A673 (cell line): Measurements from ENCODE around the gene ABCA13. TPM values are rescaled to one million over a fixed set of nuclear protein-coding genes. Genes with fewer than 3 reads are reported as not detected.
"Not testable (repeated sequence)": the region's sequence is repeated elsewhere in the genome, so short reads cannot be mapped to it uniquely, and the experiment has no call there.

Experiments
- BruUV-seq: library from RNA; stranded (reverse); fragments of 400-500 nt; replicated peaks from 2 replicates; lab custom pipeline; 2021; lab: Mats Ljungman, UMichigan
- CTCF ChIA-PET: fragments of 300-600 bp; sonication (Branson Sonifier 250); formaldehyde crosslinking; loops from one replicate; lab custom pipeline; 2022; ENCODE audit warnings: antibody characterized with exemption; lab: Charles Lee
- POLR2A ChIA-PET: fragments of 300-600 bp; sonication (Branson Sonifier 250); formaldehyde crosslinking; loops from one replicate; lab custom pipeline; 2022; ENCODE audit warnings: antibody characterized with exemption; ENCODE audit not compliant: low non-redundant PET; lab: Charles Lee
- DNase-seq: peaks from one replicate; pipeline ENCODE4 v3.0.0-alpha.2; 2015; ENCODE audit warnings: low spot score
- H3K27ac ChIP-seq: fragments of 200-600 bp; sonication (generic); 2 replicates; pipeline ENCODE4 v1.5.1; 2016; ENCODE audit warnings: mixed run types, low read depth, mild to moderate bottlenecking, mixed read lengths, antibody characterized with exemption, low read length; ENCODE audit not compliant: poor library complexity, severe bottlenecking
- H3K27me3 ChIP-seq: fragments of 200-600 bp; sonication (generic); replicated peaks from 2 replicates; pipeline ENCODE4 v1.6.1; 2017; ENCODE audit warnings: mixed run types, low read depth, mild to moderate bottlenecking, mixed read lengths, antibody characterized with exemption, low read length; ENCODE audit not compliant: insufficient read depth, poor library complexity
- H3K36me3 ChIP-seq: fragments of 200-600 bp; sonication (generic); 2 replicates; pipeline ENCODE4 v1.6.1; 2016; ENCODE audit warnings: mixed run types, mild to moderate bottlenecking, mixed read lengths, antibody characterized with exemption, low read length; ENCODE audit not compliant: insufficient read depth, poor library complexity, severe bottlenecking
- H3K4me1 ChIP-seq: fragments of 200-600 bp; sonication (generic); 2 replicates; pipeline ENCODE4 v1.6.1; 2017; ENCODE audit warnings: mixed run types, mild to moderate bottlenecking, mixed read lengths, antibody characterized with exemption, low read length; ENCODE audit not compliant: insufficient read depth, poor library complexity, severe bottlenecking
- H3K4me3 ChIP-seq: fragments of 200-600 bp; sonication (generic); 2 replicates; pipeline ENCODE4 v1.5.1; 2016; ENCODE audit warnings: low read depth, mixed run types, mild to moderate bottlenecking, mixed read lengths, low read length; ENCODE audit not compliant: poor library complexity, severe bottlenecking
- H3K9me3 ChIP-seq: fragments of 200-600 bp; sonication (generic); 2 replicates; pipeline ENCODE4 v1.6.1; 2016; ENCODE audit warnings: mixed run types, low read depth, mild to moderate bottlenecking, mixed read lengths, antibody characterized with exemption, low read length; ENCODE audit not compliant: poor library complexity, severe bottlenecking
- CTCF ChIP-seq: fragments of 300-800, 200-600 bp; sonication (generic); conservative IDR thresholded peaks from 2 replicates; pipeline ENCODE4 v1.5.1; 2017; ENCODE audit warnings: low read depth, mild to moderate bottlenecking, antibody characterized with exemption, low read length, moderate library complexity, mixed read lengths
- EZH2 ChIP-seq: fragments of 200-600 bp; sonication (generic); IDR thresholded peaks from 2 replicates; pipeline ENCODE4 v1.6.1; 2017; ENCODE audit warnings: borderline replicate concordance, low read depth, mild to moderate bottlenecking, mixed read lengths, antibody characterized with exemption, low read length; ENCODE audit not compliant: poor library complexity, severe bottlenecking
- intact Hi-C: fragments of 100-400 bp; cut with micrococcal nuclease; formaldehyde crosslinking; loops from one replicate; pipeline ENCODE4 v1.10.0; 2022; ENCODE audit not compliant: unreplicated experiment
- total RNA-seq: library from RNA; stranded (reverse); gene quantifications from 2 replicates; pipeline ENCODE4 v1.2.3, GENCODE V29; 2021

Gene ABCA13
- total RNA-seq, 1 experiment from 2014 or later = 15.6 TPM

GRCh38 chr7:48193421-48193820 lies 22.2 kb downstream of the ABCA13 start:
- no peaks in the 10 kb centered on the region for H3K4me1 ChIP-seq
- TF ChIP-seq EZH2 (no peak), CTCF (no peak)
- intact Hi-C loops = no loop called here
- no TSS peak for BruUV-seq
- CTCF ChIA-PET = no interaction called here
- POLR2A ChIA-PET = no interaction called here
- no peaks in the 10 kb centered on the region for H3K9me3 ChIP-seq
- H3K27ac ChIP-seq = no peak overlapping the region
- no peak overlapping the region for H3K4me3 ChIP-seq
- no peaks in the 10 kb centered on the region for H3K36me3 ChIP-seq
- no peaks in the 10 kb centered on the region for H3K27me3 ChIP-seq
- DNase-seq = no peak

DNA sequence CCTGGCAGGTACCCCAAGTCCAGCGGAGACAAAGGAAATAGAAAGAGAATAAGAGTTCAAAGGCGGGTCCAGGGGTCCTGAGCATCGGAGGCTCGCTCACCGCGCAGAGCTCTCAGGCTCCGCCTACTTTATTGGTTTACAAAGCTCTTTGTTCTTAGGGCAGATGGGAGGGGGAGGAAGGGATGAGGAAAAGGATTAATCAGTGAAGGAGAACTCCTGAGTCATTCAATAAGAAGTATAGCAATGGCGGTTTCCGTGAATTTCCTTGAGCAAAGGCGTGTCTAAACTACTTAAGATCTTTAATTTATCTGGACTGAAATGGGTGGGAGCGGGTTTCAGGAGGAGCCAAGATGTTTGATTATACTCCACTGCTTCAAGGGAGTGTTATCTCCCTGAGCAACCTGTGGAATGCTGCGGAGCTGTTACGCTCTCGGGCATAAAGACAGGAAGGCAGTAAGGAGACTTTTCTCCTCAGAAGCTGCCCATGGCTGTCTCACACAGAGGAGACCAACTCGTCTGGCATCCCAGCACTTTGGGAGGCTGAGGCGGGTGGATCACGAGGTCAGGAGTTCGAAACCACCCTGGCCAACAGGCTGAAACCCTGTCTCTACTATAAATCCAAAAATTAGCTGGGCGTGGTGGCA lies 29.8 kb downstream of the ABCA13 start:
- H3K4me1 ChIP-seq, DNase-seq, intact Hi-C loops: not testable (repeated sequence)

DNA sequence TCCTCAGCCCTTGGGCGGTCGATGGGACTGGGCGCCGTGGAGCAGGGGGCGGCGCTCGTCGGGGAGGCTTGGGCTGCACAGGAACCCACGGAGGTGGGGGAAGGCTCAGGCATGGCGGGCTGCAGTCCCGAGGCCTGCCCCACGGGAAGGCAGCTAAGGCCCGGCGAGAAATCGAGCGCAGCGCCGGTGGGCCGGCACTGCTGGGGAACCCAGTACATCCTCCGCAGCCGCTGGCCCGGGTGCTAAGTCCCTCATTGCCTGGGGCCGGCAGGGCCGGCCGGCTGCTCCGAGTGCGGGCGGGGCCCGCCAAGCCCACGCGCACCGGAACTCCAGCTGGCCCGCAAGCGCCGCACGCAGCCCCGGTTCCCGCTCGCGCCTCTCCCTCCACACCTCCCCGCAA lies 31.7 kb downstream of the ABCA13 start:
- H3K36me3 ChIP-seq, H3K9me3 ChIP-seq, H3K4me1 ChIP-seq, intact Hi-C loops, DNase-seq, BruUV-seq, CTCF ChIA-PET, H3K27me3 ChIP-seq, H3K4me3 ChIP-seq, POLR2A ChIA-PET, H3K27ac ChIP-seq: not testable (repeated sequence)

More for the DNA sequence above, 29.8 kb downstream of the ABCA13 start:
- H3K36me3 ChIP-seq, BruUV-seq, POLR2A ChIA-PET, H3K4me3 ChIP-seq, CTCF ChIA-PET, H3K27ac ChIP-seq, H3K9me3 ChIP-seq, H3K27me3 ChIP-seq: not testable (repeated sequence)

DNA sequence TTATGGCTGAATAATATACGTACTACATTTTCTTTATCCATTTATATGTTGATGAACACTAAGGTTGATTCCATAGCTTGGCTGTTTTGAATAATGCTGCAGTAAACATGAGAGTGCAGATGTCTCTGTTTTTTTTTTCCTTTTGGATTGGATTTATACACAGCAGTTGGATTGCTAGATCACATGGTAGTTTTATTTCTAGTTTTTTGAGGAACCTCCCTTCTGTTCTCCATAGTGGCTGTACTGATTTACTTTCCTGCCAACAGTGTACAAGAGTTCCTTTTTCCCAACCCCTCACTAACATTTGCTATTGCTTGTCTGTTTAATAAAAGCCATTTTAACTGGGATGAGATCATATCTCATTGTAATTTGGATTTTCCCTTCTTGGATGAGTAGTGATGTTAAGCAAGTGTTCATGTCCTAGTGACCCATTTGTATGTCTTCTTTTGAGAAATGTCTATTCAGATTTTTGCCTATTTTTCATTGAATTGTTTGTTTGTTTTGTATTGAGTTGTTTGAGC lies 36.0 kb downstream of the ABCA13 start:
- BruUV-seq = no TSS peak
- Histone ChIP-seq H3K9me3 (peaks cover 6% of the 10 kb centered on the region), H3K4me3 (no peak overlapping the region), H3K27ac (no peak overlapping the region), H3K4me1 (no peaks in the 10 kb centered on the region), H3K27me3 (no peaks in the 10 kb centered on the region), H3K36me3 (no peaks in the 10 kb centered on the region)
- no peak for TF ChIP-seq EZH2
- TF ChIP-seq CTCF = no peak
- POLR2A ChIA-PET = no interaction called here
- CTCF ChIA-PET = no interaction called here
- intact Hi-C loops = no loop called here
- DNase-seq = no peak
